ENCODE measurements around the gene CEACAM3.

- TF ChIP-seq CTCF (IDR thresholded peaks at IDR 0.05) (peak; percentile 55 to 90 (median 78)), POLR2A (IDR thresholded peaks at IDR 0.05) (peak in 3 of 4 donors; percentile 42 to 85 (median 84))
Observed at GRCh38 chr19:41859618-41860418, 63.4 kb downstream of the CEACAM3 start, which contains the start of gene RPS19.

All from esophagus squamous epithelium (tissue), 4 donors.